ENCODE measurements around the gene DNAI1.

Gene DNAI1

GRCh38 chr9:34551751-34552605 lies 93.4 kb downstream of the DNAI1 start:
- DNase-seq (ENCODE audit: low spot score) = no peak
- TF ChIP-seq, protein P1, sequence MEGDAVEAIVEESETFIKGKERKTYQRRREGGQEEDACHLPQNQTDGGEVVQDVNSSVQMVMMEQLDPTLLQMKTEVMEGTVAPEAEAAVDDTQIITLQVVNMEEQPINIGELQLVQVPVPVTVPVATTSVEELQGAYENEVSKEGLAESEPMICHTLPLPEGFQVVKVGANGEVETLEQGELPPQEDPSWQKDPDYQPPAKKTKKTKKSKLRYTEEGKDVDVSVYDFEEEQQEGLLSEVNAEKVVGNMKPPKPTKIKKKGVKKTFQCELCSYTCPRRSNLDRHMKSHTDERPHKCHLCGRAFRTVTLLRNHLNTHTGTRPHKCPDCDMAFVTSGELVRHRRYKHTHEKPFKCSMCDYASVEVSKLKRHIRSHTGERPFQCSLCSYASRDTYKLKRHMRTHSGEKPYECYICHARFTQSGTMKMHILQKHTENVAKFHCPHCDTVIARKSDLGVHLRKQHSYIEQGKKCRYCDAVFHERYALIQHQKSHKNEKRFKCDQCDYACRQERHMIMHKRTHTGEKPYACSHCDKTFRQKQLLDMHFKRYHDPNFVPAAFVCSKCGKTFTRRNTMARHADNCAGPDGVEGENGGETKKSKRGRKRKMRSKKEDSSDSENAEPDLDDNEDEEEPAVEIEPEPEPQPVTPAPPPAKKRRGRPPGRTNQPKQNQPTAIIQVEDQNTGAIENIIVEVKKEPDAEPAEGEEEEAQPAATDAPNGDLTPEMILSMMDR (IDR thresholded peaks at IDR 0.05; ENCODE audit: extremely low read depth, missing control alignments) = no peak

- no peak for DNase-seq (ENCODE audit: low spot score)
- TF ChIP-seq, protein P1 (IDR thresholded peaks at IDR 0.05; ENCODE audit: extremely low read depth, missing control alignments) = no peak
These were observed 94.0 kb downstream of the DNAI1 start for GRCh38 chr9:34552606-34552981.

DNA sequence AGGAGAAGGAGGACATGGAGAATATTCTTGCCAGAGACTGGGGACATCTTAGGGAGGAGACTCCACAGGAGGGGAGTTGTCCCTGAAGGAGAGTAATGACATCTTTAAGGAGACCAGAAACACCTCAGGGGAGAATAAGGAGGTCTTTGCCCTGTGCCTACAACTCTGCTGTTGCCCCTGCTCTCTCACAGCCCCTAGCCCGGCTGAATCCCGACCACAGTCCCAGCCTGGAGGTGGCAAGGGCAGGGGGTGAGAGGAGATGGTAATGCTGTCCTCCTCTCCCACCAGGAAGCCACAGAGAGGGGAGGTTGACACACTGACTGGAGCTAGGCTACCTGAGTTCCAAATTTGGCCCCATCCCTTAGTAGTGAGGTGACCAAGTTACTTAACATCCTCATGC lies 94.4 kb downstream of the DNAI1 start:
- TF ChIP-seq, protein P1 (IDR thresholded peaks at IDR 0.05; ENCODE audit: extremely low read depth, missing control alignments) = no peak
- DNase-seq (ENCODE audit: low spot score) = no peak

DNA sequence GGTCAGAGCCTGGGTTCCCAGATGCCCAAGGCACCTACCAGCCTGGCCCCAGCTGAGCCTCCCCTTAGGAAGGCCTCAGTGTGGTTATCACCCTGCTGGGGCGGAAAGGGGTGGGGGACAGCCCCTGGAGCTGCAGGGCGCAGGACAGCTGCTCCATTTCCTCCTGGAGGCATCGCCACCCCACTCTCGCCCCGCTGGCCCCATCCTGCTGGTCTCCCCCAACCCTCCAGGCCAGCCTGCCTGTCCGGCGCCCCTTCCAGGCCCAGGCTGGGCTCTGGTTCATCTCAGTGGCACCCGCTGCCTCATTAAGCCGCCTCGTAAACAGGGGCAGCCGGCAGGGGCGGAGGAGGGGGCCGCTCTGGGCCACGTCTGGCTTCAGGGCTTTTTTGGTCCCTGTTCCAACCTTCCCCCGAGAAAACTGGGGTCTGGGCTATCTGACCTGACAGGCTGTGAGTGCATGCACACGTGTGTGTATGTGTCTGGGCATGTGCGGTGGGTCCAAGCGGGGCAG lies 95.0 kb downstream of the DNAI1 start:
- no peak for DNase-seq (ENCODE audit: low spot score)
- TF ChIP-seq, protein P1 (IDR thresholded peaks at IDR 0.05; ENCODE audit: extremely low read depth, missing control alignments) = no peak

DNA sequence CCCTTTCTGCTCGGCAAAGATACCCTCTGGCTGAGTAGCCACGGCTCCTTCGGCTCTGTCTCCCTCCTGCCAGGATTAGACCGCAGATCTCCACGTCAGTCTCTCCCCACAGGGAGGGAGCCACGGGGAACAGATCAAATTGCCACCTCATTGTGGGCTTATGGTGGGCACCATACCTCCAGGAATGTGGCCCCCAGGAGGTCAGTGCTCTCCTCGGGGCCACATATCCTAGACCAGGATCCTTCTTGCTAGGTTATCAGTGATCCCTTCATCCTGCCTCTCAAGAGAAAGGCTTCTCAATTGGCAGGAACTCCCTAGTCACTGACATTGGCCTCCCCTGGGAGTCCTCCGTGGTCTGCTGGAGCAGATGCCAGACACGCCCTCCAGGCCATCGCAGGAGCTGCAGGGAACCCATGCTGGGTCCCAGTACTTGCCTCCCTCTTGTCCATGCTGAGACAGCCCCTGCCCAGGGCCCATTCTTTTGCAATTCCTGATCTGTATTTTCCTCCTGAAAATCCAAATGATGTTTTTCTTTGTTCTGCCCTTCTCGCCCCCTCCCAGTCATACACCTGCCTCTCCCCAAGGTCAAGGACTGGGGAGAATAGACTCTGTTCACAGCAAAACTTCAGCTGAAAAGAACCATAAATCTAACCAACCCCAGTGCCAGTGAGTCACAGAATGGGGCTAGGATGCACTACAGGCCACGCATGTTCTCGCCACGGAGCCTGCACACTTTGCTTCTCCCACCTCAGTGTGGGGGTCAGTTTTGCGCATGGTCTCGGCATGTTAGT lies 95.8 kb downstream of the DNAI1 start:
- no peak for DNase-seq (ENCODE audit: low spot score)
- TF ChIP-seq, protein P1 (IDR thresholded peaks at IDR 0.05; ENCODE audit: extremely low read depth, missing control alignments) = no peak

GRCh38 chr9:34555002-34555348 lies 96.4 kb downstream of the DNAI1 start:
- DNase-seq (ENCODE audit: low spot score) = no peak
- TF ChIP-seq, protein P1 (IDR thresholded peaks at IDR 0.05; ENCODE audit: extremely low read depth, missing control alignments) = no peak

DNA sequence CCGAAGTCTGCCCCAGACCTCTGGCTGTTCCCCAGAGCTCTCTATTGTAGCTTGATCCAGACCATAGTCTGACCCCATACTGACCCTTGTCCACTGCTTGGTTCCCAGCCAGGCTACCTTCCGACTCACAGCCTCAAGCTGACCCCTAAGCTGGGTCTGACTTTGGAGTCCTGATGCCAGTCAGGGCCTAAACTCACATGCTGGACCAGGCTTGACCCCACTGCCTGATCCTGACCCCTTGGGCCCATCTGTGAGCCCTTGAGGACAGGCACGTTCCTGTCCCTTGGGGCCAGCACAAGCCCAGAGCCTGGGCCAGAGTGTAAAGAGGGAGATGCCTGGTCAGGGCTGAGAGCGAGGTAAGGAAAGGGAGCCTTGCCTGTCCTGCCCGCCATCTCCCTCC lies 96.9 kb downstream of the DNAI1 start:
- TF ChIP-seq, protein P1 (IDR thresholded peaks at IDR 0.05; ENCODE audit: extremely low read depth, missing control alignments) = no peak
- no peak for DNase-seq (ENCODE audit: low spot score)
